ENCODE results near the gene MPPED2.

DNA sequence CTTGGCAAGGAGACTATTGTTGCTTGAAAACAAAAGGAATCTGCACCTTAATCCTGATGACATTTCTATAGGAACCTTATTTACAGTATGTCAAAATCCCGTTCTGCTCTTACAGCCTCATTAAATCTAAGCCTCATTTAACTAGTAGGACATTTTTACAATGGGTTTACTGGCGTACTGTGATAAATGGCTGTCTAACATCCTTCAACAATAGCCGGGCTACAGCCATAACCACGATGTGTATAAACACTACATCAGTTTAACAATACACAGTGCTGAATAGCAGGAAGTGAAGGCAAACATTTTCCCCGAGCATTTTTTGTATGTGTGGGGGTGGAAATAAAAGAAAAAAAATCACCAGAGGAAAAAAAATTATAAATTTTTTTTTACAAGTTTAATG, 132.0 kb downstream of the MPPED2 start:
- TF ChIP-seq ETV6 (CRISPR knock-in tag; IDR thresholded peaks at IDR 0.05), result no peak
- TF ChIP-seq, protein P1, sequence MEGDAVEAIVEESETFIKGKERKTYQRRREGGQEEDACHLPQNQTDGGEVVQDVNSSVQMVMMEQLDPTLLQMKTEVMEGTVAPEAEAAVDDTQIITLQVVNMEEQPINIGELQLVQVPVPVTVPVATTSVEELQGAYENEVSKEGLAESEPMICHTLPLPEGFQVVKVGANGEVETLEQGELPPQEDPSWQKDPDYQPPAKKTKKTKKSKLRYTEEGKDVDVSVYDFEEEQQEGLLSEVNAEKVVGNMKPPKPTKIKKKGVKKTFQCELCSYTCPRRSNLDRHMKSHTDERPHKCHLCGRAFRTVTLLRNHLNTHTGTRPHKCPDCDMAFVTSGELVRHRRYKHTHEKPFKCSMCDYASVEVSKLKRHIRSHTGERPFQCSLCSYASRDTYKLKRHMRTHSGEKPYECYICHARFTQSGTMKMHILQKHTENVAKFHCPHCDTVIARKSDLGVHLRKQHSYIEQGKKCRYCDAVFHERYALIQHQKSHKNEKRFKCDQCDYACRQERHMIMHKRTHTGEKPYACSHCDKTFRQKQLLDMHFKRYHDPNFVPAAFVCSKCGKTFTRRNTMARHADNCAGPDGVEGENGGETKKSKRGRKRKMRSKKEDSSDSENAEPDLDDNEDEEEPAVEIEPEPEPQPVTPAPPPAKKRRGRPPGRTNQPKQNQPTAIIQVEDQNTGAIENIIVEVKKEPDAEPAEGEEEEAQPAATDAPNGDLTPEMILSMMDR (IDR thresholded peaks at IDR 0.05), result no peak
- TF ChIP-seq TP53 (CRISPR knock-in tag; IDR thresholded peaks at IDR 0.05), result no peak
- no peak for TF ChIP-seq TEAD4 (CRISPR knock-in tag; IDR thresholded peaks at IDR 0.05)
- no peak for TF ChIP-seq GABPB1 (CRISPR knock-in tag; IDR thresholded peaks at IDR 0.05)
- no peak for TF ChIP-seq NR1H2 (CRISPR knock-in tag; IDR thresholded peaks at IDR 0.05)
- TF ChIP-seq MYBL2 (CRISPR knock-in tag; IDR thresholded peaks at IDR 0.05), result no peak
- TF ChIP-seq, protein P2, sequence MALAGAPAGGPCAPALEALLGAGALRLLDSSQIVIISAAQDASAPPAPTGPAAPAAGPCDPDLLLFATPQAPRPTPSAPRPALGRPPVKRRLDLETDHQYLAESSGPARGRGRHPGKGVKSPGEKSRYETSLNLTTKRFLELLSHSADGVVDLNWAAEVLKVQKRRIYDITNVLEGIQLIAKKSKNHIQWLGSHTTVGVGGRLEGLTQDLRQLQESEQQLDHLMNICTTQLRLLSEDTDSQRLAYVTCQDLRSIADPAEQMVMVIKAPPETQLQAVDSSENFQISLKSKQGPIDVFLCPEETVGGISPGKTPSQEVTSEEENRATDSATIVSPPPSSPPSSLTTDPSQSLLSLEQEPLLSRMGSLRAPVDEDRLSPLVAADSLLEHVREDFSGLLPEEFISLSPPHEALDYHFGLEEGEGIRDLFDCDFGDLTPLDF (CRISPR knock-in tag; IDR thresholded peaks at IDR 0.05), result no peak
- no peak for TF ChIP-seq SMAD4 (CRISPR knock-in tag; IDR thresholded peaks at IDR 0.05)
- no peak for TF ChIP-seq CBFB (CRISPR knock-in tag; IDR thresholded peaks at IDR 0.05; ENCODE audit: low read depth)
- TF ChIP-seq CREB1 (CRISPR knock-in tag; IDR thresholded peaks at IDR 0.05), result no peak
- no peak for TF ChIP-seq JUN (CRISPR knock-in tag; IDR thresholded peaks at IDR 0.05)
- no peak for TF ChIP-seq RELA (CRISPR knock-in tag; IDR thresholded peaks at IDR 0.05; ENCODE audit: borderline replicate concordance)
